A673 (cell line): ENCODE results near the gene NAGLU. TPM values are rescaled to one million over a fixed set of nuclear protein-coding genes. Genes with fewer than 3 reads are reported as not detected.
A peak's percentile ranks its signal among the peaks of the same experiment; 100 is the strongest.

Experiments used
- BruUV-seq: library from RNA; stranded (reverse); fragments of 400-500 nt; replicated peaks from 2 replicates; lab custom pipeline; 2021; lab: Mats Ljungman, UMichigan
- CTCF ChIA-PET: fragments of 300-600 bp; sonication (Branson Sonifier 250); formaldehyde crosslinking; loops from one replicate; lab custom pipeline; 2022; ENCODE audit warnings: antibody characterized with exemption; lab: Charles Lee
- POLR2A ChIA-PET: fragments of 300-600 bp; sonication (Branson Sonifier 250); formaldehyde crosslinking; loops from one replicate; lab custom pipeline; 2022; ENCODE audit warnings: antibody characterized with exemption; ENCODE audit not compliant: low non-redundant PET; lab: Charles Lee
- DNase-seq: peaks from one replicate; pipeline ENCODE4 v3.0.0-alpha.2; 2015; ENCODE audit warnings: low spot score
- H3K27ac ChIP-seq: fragments of 200-600 bp; sonication (generic); 2 replicates; pipeline ENCODE4 v1.5.1; 2016; ENCODE audit warnings: mixed run types, low read depth, mild to moderate bottlenecking, mixed read lengths, antibody characterized with exemption, low read length; ENCODE audit not compliant: poor library complexity, severe bottlenecking
- H3K27me3 ChIP-seq: fragments of 200-600 bp; sonication (generic); replicated peaks from 2 replicates; pipeline ENCODE4 v1.6.1; 2017; ENCODE audit warnings: mixed run types, low read depth, mild to moderate bottlenecking, mixed read lengths, antibody characterized with exemption, low read length; ENCODE audit not compliant: insufficient read depth, poor library complexity
- H3K36me3 ChIP-seq: fragments of 200-600 bp; sonication (generic); 2 replicates; pipeline ENCODE4 v1.6.1; 2016; ENCODE audit warnings: mixed run types, mild to moderate bottlenecking, mixed read lengths, antibody characterized with exemption, low read length; ENCODE audit not compliant: insufficient read depth, poor library complexity, severe bottlenecking
- H3K4me1 ChIP-seq: fragments of 200-600 bp; sonication (generic); 2 replicates; pipeline ENCODE4 v1.6.1; 2017; ENCODE audit warnings: mixed run types, mild to moderate bottlenecking, mixed read lengths, antibody characterized with exemption, low read length; ENCODE audit not compliant: insufficient read depth, poor library complexity, severe bottlenecking
- H3K4me3 ChIP-seq: fragments of 200-600 bp; sonication (generic); 2 replicates; pipeline ENCODE4 v1.5.1; 2016; ENCODE audit warnings: low read depth, mixed run types, mild to moderate bottlenecking, mixed read lengths, low read length; ENCODE audit not compliant: poor library complexity, severe bottlenecking
- H3K9me3 ChIP-seq: fragments of 200-600 bp; sonication (generic); 2 replicates; pipeline ENCODE4 v1.6.1; 2016; ENCODE audit warnings: mixed run types, low read depth, mild to moderate bottlenecking, mixed read lengths, antibody characterized with exemption, low read length; ENCODE audit not compliant: poor library complexity, severe bottlenecking
- EZH2 ChIP-seq: fragments of 200-600 bp; sonication (generic); IDR thresholded peaks from 2 replicates; pipeline ENCODE4 v1.6.1; 2017; ENCODE audit warnings: borderline replicate concordance, low read depth, mild to moderate bottlenecking, mixed read lengths, antibody characterized with exemption, low read length; ENCODE audit not compliant: poor library complexity, severe bottlenecking
- intact Hi-C: fragments of 100-400 bp; cut with micrococcal nuclease; formaldehyde crosslinking; loops from one replicate; pipeline ENCODE4 v1.10.0; 2022; ENCODE audit not compliant: unreplicated experiment
- total RNA-seq: library from RNA; stranded (reverse); gene quantifications from 2 replicates; pipeline ENCODE4 v1.2.3, GENCODE V29; 2021
- TF ChIP-seq, protein P1 (sequence below): fragments of 300-800, 200-600 bp; sonication (generic); conservative IDR thresholded peaks from 2 replicates; pipeline ENCODE4 v1.5.1; 2017; ENCODE audit warnings: low read depth, mild to moderate bottlenecking, antibody characterized with exemption, low read length, moderate library complexity, mixed read lengths

Gene NAGLU
- total RNA-seq, 1 experiment from 2014 or later, result 9.6 TPM

DNA sequence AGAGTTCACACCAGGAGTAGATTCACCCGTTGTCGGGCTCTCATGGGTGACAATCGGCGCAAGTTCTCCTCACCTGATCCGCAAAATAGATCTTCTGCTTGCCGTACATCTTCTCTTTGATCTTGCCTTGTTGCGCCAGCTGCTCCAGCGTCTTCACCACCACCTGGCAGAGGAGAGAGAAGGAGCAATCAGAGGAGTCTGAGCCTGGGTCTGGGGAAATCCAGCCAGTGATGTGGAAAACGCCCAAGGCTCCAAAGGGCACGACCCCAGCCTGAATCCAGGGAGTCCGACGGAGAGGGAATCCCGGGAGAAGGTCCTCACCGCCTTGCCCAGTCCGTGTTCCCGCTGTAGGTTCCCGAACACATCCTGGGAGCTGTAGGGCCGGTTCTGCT, 41.1 kb downstream of the NAGLU start:
- Histone ChIP-seq H3K27me3 (no peaks in the 10 kb centered on the region), H3K4me3 (peak overlapping the region; percentile 88), H3K27ac (peak overlapping the region; percentile 85), H3K9me3 (no peaks in the 10 kb centered on the region), H3K36me3 (peaks cover 22% of the 10 kb centered on the region), H3K4me1 (peaks cover 5% of the 10 kb centered on the region)
- TF ChIP-seq, protein P1, sequence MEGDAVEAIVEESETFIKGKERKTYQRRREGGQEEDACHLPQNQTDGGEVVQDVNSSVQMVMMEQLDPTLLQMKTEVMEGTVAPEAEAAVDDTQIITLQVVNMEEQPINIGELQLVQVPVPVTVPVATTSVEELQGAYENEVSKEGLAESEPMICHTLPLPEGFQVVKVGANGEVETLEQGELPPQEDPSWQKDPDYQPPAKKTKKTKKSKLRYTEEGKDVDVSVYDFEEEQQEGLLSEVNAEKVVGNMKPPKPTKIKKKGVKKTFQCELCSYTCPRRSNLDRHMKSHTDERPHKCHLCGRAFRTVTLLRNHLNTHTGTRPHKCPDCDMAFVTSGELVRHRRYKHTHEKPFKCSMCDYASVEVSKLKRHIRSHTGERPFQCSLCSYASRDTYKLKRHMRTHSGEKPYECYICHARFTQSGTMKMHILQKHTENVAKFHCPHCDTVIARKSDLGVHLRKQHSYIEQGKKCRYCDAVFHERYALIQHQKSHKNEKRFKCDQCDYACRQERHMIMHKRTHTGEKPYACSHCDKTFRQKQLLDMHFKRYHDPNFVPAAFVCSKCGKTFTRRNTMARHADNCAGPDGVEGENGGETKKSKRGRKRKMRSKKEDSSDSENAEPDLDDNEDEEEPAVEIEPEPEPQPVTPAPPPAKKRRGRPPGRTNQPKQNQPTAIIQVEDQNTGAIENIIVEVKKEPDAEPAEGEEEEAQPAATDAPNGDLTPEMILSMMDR, result no peak
- no peak for TF ChIP-seq EZH2
- POLR2A ChIA-PET, result no interaction called here
- intact Hi-C loops, result loop anchor here (5.0 kb wide), 2 partner anchors 100 to 185 kb away; partner anchors contain the start of genes PLEKHH3 and RAMP2
- DNase-seq, result no peak
- no TSS peak for BruUV-seq
- CTCF ChIA-PET, result no interaction called here

DNA sequence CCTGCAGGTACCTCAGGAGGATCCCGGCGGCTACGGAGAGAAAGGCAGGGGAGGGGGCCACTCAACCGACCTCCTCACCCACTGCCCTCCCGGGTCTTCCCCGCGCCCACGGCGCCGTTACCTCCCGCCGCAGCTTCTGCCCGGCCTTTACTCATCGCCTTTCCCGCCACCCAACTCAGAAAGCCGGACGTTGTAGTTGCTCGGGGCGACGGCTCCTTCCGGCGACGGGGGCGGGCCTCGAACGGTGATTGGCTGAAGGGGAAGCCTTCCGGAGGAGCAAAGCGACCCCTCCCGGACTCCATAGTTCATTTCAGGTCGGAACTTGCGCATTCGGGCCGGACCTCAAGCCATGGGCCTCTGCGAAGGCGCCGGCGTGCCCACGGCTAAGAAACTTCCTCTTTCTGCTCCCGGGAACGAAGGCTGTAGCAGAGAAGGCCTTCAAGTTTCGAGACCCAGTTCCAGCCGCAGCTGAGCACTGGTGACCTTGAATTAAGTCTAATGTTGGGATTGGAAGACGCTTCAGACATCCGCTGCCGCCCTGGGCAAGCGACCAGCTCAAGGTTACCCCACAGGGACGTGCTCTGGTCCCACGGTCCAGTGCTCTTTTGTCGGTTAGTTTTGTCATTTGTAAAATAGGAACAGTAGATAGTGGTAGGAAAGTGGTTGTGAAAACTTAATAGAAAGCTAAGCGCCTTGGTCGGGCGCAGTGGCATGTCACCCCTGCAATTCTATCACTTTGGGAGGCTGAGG, 41.7 kb downstream of the NAGLU start, which contains the start of gene PSMC3IP:
Gene PSMC3IP, minus strand, starts transcription at position 198 of the 750 bp plus-strand sequence. Its CDS starts 43 bp downstream, at position 155.
- ChIA-PET POLR2A (interaction anchor here (0.6 kb wide), 1 partner anchor 247 kb away, joined by 3 read pairs; no protein-coding TSS in a partner anchor), CTCF (interaction anchor here (0.6 to 2.5 kb wide), 6 partner anchors 10 to 186 kb away, joined by 3 to 15 read pairs (median 7); partner anchors contain the start of genes CNTNAP1 and TUBG2)
- peaks cover 17% of the 10 kb centered on the region for H3K36me3 ChIP-seq
- intact Hi-C loops, result loop anchor here (5.0 kb wide), 2 partner anchors 100 to 185 kb away; partner anchors contain the start of genes PLEKHH3 and RAMP2
- H3K27ac ChIP-seq, result peak within 1 kb of the TSS; percentile 85
- peaks cover 5% of the 10 kb centered on the region for H3K4me1 ChIP-seq
- peak within 1 kb of the TSS; percentile 88 for H3K4me3 ChIP-seq
- TSS peak; percentile 80 for BruUV-seq
- H3K9me3 ChIP-seq, result no peaks in the 10 kb centered on the region
- TF ChIP-seq, protein P1, result peak; percentile 48
- TF ChIP-seq EZH2, result no peak
- peak; percentile 91 for DNase-seq
- H3K27me3 ChIP-seq, result no peaks in the 10 kb centered on the region

DNA sequence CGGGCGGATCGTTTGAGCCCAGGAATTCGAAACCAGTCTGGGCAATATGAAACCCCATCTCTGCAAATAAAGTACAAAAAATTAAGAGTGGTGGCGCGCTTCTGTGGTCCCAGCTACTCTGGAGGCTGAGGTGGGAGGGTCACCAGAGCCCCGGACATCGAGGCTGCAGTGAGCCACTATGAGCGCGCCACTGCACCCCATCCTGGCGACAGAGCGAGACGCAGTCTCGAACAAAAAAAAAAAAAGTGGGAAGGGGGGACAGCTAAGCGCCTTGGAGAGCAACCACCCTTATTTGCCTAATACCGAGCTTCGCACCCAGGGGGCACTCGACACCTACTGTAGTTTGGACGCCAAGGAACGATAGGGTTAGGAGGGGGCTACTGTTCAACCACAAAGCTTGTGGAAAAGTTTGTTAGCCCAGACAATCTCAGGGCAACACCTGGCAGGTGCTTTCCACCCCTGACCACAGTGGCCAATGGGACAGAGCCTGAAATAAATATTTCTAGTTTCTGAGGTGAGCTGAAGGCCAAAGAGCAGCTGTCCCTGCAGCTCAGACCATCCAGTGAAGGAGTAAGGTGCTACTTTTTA, 42.3 kb downstream of the NAGLU start:
- H3K27ac ChIP-seq, result peak overlapping the region; percentile 85
- peak; percentile 82 for DNase-seq
- TF ChIP-seq EZH2, result no peak
- TF ChIP-seq, protein P1, result peak; percentile 64
- intact Hi-C loops, result loop anchor here (5.0 kb wide), 2 partner anchors 99 to 184 kb away; partner anchors contain the start of genes PLEKHH3 and RAMP2
- ChIA-PET CTCF (interaction anchor here (0.6 to 2.5 kb wide), 8 partner anchors 11 to 434 kb away, joined by 3 to 15 read pairs (median 5); partner anchors contain the start of genes CNTNAP1 and TUBG2), POLR2A (interaction anchor here (0.6 kb wide), 1 partner anchor 247 kb away, joined by 3 read pairs; no protein-coding TSS in a partner anchor)
- BruUV-seq, result no TSS peak
- H3K36me3 ChIP-seq, result peaks cover 12% of the 10 kb centered on the region
- H3K4me1 ChIP-seq, result peaks cover under 1% of the 10 kb centered on the region
- H3K27me3 ChIP-seq, result no peaks in the 10 kb centered on the region
- H3K4me3 ChIP-seq, result peak overlapping the region; percentile 88
- H3K9me3 ChIP-seq, result no peaks in the 10 kb centered on the region
